ENCODE measurements around the gene LYRM9.
"Not testable (repeated sequence)": the region's sequence is repeated elsewhere in the genome, so short reads cannot be mapped to it uniquely, and the experiment has no call there.

LYRM9 gene

GRCh38 chr17:27872776-27873175, 20.4 kb downstream of the LYRM9 start:
- no peak for DNase-seq

GRCh38 chr17:27871407-27871806, 21.8 kb downstream of the LYRM9 start:
- no peak for DNase-seq

- DNase-seq = no peak
Measured at GRCh38 chr17:27870345-27870744, 22.8 kb downstream of the LYRM9 start.

GRCh38 chr17:27868565-27868964, 24.6 kb downstream of the LYRM9 start:
- no peak for DNase-seq

- no peak for DNase-seq
Measured at GRCh38 chr17:27862840-27863239, 30.3 kb downstream of the LYRM9 start.

GRCh38 chr17:27862004-27862403, 31.2 kb downstream of the LYRM9 start:
- no peak for DNase-seq

GRCh38 chr17:27860971-27861664, 32.0 kb downstream of the LYRM9 start:
- DNase-seq = no peak

GRCh38 chr17:27858621-27859305, 34.4 kb downstream of the LYRM9 start:
- no peak for DNase-seq

- no peak for DNase-seq
Measured at GRCh38 chr17:27856676-27857432, 36.3 kb downstream of the LYRM9 start.

GRCh38 chr17:27855454-27855853, 37.7 kb downstream of the LYRM9 start:
- DNase-seq = no peak

- no peak for DNase-seq
Measured at GRCh38 chr17:27854163-27854562, 39.0 kb downstream of the LYRM9 start.

- no peak for DNase-seq
Measured at GRCh38 chr17:27853091-27853490, 40.1 kb downstream of the LYRM9 start.

GRCh38 chr17:27849474-27850185, 43.5 kb downstream of the LYRM9 start:
- DNase-seq = no peak

GRCh38 chr17:27848931-27849330, 44.2 kb downstream of the LYRM9 start:
- no peak for DNase-seq

- not testable (repeated sequence) for DNase-seq
Measured at GRCh38 chr17:27846808-27847307, 46.3 kb downstream of the LYRM9 start.

GRCh38 chr17:27846042-27846655, 47.0 kb downstream of the LYRM9 start:
- no peak for DNase-seq

- DNase-seq = no peak
Measured at GRCh38 chr17:27845264-27846041, 47.7 kb downstream of the LYRM9 start.

GRCh38 chr17:27840688-27841087, 52.5 kb downstream of the LYRM9 start:
- DNase-seq = no peak

GRCh38 chr17:27840406-27840678, 52.8 kb downstream of the LYRM9 start:
- DNase-seq = not testable (repeated sequence)

- DNase-seq = not testable (repeated sequence)
Measured at GRCh38 chr17:27839571-27840405, 53.4 kb downstream of the LYRM9 start.

- not testable (repeated sequence) for DNase-seq
Measured at GRCh38 chr17:27838607-27839006, 54.6 kb downstream of the LYRM9 start.

All from midbrain (tissue), 1 donor.